ENCODE measurements around the gene MTFMT. TPM values are rescaled to one million over a fixed set of nuclear protein-coding genes. Genes with fewer than 3 reads are reported as not detected.

MTFMT gene
- 10 to 100 TPM; 16.8 to 30.3 (median 20.0) TPM for total RNA-seq
- 10 to 100 TPM; 11.5 to 15.8 TPM for polyA plus RNA-seq
- long read RNA-seq, donor 1, transcript MTFMT-201 (9 exons, 2,734 nt): major isoform, 56 of 72 reads
- long read RNA-seq, donor 1, partial matches to known transcripts: 5 of 72 reads
- long read RNA-seq, donor 1, other reads (novel, unspliced or antisense): 11 of 72 reads
- long read RNA-seq, donor 2, transcript MTFMT-201 (9 exons, 2,734 nt): major isoform, 19 of 20 reads
- long read RNA-seq, donor 2, partial matches to known transcripts: 0 of 20 reads
- long read RNA-seq, donor 2, other reads (novel, unspliced or antisense): 0 of 20 reads
- long read RNA-seq, donor 3, transcript MTFMT-201 (9 exons, 2,734 nt): major isoform, 18 of 25 reads
- long read RNA-seq, donor 3, partial matches to known transcripts: 0 of 25 reads
- long read RNA-seq, donor 3, other reads (novel, unspliced or antisense): 6 of 25 reads

DNA sequence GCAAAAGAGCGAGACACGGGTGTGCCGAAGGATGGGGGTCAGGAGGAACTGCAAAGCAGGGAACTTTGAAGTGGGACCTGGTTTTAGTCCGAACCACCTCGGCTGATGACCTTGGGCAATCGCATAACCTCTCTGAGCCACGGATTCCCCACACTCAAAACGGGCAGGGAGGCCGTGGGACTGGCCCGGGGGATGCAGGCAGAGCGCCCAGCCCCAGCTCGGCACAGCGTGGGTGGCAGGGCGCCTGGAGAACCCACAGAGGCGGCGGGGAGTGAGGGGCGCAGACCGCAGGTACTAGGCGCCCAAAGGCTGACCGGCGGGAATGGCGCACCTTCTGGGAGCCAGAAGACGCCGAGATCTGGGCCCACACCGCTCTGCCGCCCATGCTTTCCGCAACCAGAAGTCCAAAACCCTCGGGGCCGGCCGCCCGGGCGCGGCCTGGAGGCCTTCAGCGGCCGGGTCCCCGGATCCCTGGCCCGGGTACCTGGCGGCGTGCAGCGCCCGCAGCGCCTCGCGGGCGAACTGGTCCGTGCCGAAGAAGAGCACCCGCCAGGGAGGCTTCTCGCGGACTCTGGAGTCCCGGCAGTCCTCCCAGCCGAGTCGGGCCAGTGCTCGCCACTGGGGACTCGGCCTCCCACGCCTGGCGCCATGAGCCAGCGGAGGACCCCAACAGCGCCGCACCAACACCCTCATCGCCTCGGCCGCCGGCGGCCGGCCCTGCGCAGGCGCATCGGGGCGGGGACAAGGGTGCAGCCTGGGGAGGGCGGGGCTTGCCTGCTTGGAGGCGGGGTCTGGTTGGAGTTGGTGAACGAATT, at the start of gene MTFMT:
Gene MTFMT (minus strand): TSS at position 719 of the 815 bp plus-strand sequence. CDS start 26 bp downstream, at position 693.
- TF ChIP-seq, protein P1, sequence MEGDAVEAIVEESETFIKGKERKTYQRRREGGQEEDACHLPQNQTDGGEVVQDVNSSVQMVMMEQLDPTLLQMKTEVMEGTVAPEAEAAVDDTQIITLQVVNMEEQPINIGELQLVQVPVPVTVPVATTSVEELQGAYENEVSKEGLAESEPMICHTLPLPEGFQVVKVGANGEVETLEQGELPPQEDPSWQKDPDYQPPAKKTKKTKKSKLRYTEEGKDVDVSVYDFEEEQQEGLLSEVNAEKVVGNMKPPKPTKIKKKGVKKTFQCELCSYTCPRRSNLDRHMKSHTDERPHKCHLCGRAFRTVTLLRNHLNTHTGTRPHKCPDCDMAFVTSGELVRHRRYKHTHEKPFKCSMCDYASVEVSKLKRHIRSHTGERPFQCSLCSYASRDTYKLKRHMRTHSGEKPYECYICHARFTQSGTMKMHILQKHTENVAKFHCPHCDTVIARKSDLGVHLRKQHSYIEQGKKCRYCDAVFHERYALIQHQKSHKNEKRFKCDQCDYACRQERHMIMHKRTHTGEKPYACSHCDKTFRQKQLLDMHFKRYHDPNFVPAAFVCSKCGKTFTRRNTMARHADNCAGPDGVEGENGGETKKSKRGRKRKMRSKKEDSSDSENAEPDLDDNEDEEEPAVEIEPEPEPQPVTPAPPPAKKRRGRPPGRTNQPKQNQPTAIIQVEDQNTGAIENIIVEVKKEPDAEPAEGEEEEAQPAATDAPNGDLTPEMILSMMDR (IDR thresholded peaks at IDR 0.05): peak in 1 of 3 donors; percentile 14
- peak; percentile 91 for TF ChIP-seq POLR2A (IDR thresholded peaks at IDR 0.05)
- TF ChIP-seq EP300 (IDR thresholded peaks at IDR 0.05): no peak
- Histone ChIP-seq H3K27ac (peak within 1 kb of the TSS; percentile 33 to 52), H3K9me3 (no peaks in the 10 kb centered on the region), H3K36me3 (no peaks in the 10 kb centered on the region), H3K27me3 (no peaks in the 10 kb centered on the region), H3K4me3 (peak within 1 kb of the TSS; percentile 83), H3K4me1 (ENCODE audit: insufficient read depth) (peaks cover 5% of the 10 kb centered on the region)
- peak; percentile 93 to 97 (median 96) for DNase-seq
- intact Hi-C loops (cut with DNase I): no loop called here
- 1% methylated on average over 42 to 73 of the region's 73 CpGs for WGBS, 3 donors

DNA sequence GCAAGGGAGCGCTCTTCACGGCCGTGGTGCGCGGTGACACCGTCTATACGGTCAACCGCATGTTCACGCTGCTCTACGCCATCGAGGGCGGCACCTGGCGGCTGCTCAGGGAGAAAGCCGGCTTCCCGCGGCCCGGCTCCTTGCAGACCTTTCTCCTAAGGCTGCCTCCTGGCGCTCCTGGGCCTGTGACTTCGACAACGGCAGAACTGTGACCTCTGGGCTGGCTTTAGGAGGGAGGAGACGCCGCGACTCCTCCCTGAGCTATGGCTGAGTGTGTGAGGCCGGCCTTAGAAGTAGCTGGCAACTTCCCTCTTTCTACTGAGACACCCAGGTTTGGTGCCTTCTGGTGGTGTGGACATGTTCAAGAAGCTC, 48.5 kb upstream of the MTFMT start:
- peak; percentile 66 to 86 (median 77) for DNase-seq
- no peak overlapping the region for H3K4me3 ChIP-seq
- no peaks in the 10 kb centered on the region for H3K36me3 ChIP-seq
- TF ChIP-seq POLR2A (IDR thresholded peaks at IDR 0.05): no peak
- TF ChIP-seq, protein P1 (IDR thresholded peaks at IDR 0.05): peak; percentile 35 to 70 (median 56)
- TF ChIP-seq EP300 (IDR thresholded peaks at IDR 0.05): no peak
- intact Hi-C loops (cut with DNase I): loop anchor here in 2 of 4 donors (2.0 kb wide), 1 partner anchor 23 kb away; no protein-coding TSS in a partner anchor
- peaks cover 2% of the 10 kb centered on the region for H3K4me1 ChIP-seq (ENCODE audit: insufficient read depth)
- no peaks in the 10 kb centered on the region for H3K27me3 ChIP-seq
- WGBS, 3 donors: 13 to 25% (median 17%) methylated on average over 23 to 24 of the region's 24 CpGs
- H3K9me3 ChIP-seq: no peaks in the 10 kb centered on the region
- H3K27ac ChIP-seq: no peak overlapping the region

DNA sequence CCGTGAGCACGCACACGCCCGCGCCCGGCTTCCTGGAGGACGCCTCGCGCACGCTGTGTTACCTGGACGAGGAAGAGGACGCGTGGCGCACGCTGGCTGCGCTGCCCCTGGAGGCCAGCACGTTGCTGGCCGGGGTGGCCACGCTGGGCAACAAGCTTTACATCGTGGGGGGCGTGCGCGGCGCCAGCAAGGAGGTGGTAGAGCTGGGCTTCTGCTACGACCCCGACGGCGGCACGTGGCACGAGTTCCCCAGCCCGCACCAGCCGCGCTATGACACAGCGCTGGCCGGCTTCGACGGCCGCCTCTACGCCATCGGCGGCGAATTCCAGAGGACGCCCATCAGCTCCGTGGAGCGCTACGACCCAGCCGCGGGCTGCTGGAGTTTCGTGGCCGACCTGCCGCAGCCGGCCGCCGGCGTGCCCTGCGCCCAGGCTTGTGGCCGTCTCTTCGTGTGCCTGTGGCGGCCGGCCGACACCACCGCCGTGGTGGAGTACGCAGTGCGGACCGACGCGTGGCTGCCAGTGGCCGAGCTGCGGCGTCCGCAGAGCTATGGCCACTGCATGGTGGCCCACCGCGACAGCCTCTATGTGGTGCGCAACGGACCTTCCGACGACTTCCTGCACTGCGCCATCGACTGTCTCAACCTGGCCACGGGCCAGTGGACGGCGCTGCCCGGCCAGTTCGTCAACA, 48.0 kb upstream of the MTFMT start:
- Histone ChIP-seq H3K9me3 (no peaks in the 10 kb centered on the region), H3K36me3 (no peaks in the 10 kb centered on the region), H3K4me1 (ENCODE audit: insufficient read depth) (no peaks in the 10 kb centered on the region), H3K27me3 (no peaks in the 10 kb centered on the region), H3K27ac (no peak overlapping the region), H3K4me3 (no peak overlapping the region)
- no peak for DNase-seq
- intact Hi-C loops (cut with DNase I): no loop called here
- 50 to 60% (median 60%) methylated on average over 78 to 85 of the region's 85 CpGs for WGBS, 3 donors
- TF ChIP-seq EP300 (IDR thresholded peaks at IDR 0.05) (no peak), POLR2A (IDR thresholded peaks at IDR 0.05) (no peak)
- TF ChIP-seq, protein P1 (IDR thresholded peaks at IDR 0.05): no peak

Data from ovary (tissue), 10 donors.